T-helper 1 cell (primary cell): Measurements from ENCODE around the gene DOLPP1.

Experiments
- DNase-seq, 5 donors: peaks; one replicate each; pipeline ENCODE4 v3.0.0-alpha.2; 2012 to 2020

DOLPP1 gene

DNA sequence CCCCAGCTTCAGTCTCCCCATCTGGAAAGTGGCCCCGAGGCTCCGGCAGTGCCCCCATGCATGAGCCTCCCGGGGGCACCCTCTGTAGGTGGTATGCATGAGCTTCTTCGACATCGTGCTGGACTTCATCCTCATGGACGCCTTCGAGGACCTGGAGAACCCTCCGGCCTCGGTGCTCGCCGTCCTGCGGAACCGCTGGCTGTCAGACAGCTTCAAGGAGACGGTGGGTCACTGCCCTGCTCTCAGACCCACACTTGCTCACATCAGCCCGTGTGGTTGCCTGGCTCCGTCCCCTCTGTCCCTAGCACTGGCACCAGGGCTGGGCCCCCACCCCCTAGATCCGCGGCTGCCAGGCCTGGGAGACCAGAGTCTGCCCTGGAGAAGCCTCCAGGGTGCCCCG, 12.8 kb upstream of the DOLPP1 start:
- no peak for DNase-seq

DNA sequence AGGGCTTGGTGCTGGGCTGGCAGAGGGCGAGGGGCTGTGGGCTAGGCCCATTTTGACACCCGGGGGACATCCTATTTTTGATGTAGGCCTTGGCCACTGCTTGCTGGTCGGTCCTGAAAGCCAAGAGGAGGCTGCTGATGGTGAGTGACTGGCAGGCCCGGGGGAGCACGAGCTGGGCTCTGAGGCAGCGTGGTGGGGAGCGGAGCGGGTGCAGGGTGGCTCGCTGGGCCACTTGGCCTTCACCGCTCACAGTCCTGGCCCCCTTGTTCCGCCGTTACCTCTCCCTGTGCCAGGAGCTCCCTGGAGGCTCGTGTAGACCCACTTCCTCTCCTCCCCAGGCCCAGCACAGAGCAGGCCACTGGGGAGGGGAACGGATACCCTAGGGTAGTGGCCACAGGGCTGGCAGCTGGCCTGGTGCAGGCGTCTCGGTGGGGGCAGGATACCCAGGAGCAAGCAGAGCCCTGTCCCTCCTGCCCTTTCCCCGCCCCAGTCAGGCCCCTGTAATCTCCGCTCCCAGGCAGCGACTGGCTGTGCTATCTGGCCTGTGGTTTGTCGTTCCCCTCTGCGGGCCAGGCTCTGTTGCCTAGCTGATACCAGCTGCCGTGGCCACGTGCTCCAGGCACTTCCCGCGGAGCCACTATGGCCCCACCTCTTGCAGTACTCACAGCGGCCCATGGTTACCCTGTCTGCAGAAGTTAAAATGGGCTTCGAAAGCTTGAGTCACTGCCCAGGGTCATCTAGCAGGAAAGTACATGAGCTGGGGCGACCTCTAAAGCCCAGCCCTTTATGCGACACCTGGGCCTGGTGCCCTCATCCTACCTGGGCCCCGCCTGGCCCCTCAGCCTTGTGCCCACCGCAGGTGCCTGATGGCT, 11.7 kb upstream of the DOLPP1 start:
- DNase-seq = peak; percentile 22 to 49 (median 39)

DNA sequence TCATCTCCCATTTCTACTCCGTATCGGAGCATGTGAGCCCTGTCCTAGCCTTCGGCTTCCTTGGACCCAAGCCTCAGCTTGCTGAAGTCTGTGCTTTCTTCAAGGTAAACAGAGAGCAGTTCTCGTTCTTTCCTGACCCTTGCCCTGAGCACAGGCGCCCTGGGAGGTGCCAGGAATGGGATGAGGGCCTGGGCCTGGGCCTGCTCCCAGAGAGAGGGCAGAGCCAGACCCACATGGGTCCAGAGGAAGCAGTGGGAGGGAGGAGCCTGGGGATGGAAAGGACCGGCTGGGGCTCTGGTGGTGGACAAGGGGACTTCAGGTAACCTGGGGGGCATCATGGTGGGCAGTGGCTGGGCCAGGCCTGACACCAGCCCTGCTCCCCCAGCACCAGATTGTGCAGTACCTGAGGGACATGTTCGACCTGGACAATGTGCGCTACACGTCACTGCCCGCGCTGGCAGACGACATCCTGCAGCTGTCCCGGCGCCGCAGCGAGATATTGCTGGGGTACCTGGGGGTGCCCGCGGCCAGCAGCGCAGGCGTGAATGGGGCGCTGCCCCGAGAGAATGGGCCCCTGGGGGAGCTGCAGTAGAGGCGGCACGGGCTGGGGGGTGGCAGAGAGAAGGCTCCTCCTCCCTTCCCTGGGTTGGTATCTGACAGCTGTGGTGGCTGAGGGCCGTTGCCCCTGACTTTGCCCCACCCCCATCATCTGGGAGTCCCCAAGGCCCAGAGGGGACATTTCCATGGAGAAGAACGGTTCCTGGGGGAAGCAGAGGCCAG, 10.9 kb upstream of the DOLPP1 start:
- DNase-seq = no peak

DNA sequence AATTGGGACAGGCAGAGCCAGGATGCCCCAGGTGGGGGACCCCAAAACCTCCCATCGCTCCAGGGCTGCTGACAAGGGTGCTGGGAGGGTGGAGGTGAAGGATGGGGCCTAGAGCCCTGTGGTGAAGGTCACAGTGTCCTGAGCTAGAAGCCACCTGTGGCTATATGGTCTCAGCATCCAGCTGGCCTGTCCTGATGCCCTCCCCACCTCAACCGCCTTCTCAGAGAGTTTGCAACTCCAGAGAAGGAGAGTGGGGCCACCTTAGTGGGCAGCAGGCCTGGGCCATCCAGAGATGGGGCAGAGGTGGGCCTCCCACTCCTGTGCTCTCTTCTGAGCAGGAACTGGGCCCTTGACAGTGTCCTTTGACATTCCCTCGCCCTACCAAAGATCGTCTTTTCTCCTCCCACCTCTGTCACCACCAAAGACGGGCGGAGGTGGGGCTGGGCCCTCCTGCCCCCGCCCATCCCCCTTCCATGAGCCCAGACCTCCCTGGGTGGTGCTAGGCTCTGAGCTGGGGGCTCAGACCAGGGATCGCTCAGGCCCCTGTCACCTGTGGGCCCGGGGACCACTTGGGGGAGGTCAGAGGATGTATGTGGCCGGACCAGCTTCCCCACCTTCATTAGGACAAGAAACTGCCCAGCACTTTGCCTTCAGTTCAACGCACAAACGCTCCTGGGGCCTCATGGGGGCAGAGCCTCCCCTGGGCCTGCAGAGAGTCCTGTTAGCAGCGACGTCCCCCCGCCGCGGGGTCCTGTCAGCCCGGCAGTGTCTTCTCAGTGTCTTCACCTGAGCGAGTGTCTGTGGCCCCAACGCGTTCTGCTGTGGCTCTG, 10.0 kb upstream of the DOLPP1 start:
- DNase-seq = no peak

DNA sequence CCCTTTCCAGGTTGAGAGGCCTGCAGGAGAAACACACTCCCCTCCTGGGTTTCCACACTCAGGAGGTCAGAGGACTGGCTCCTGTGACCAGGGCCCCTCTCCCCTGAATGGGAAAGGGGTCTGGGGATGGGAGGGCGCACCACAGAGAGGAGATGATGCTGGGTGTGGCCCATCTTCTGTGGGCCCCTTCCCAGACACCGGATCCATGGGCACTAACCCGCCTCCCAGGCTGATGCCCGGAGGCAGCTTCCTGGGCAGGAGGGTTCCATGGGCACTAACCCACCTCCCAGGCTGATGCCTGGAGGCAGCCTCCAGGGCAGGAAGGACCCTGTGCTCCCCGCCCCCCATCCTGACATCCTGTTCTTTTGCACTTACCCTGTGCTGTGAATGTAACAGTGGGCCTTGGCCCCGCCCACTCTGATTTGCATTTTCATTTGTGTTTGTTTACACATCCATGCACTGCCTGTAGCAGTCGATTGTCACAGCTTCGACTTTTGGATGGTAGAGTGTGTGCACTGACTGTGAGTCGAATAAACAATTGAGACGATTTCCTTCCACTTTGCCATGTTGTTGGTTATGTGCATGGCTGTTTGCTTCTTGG, 9.3 kb upstream of the DOLPP1 start:
- DNase-seq = peak in 2 of 5 donors; percentile 8 to 17

DNA sequence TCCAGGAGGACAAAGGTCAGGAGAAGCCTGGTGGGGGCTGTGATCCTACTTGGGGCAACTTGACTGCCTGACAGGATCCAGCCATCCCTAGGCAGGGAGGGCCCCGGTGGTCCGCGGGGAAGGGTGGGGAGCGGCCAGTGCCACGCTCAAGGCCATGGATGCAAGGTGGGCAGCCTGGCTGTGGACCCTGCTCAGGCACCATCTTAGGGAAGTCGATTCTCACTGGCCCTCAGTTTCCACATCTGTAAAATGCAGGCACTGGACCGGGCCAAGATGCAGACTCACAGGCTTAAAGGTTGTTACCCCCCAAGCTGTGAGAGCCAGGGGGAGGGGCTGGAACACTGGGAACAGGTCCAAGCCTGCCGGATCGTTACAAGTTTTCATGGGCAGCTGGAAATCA, 8.7 kb upstream of the DOLPP1 start:
- DNase-seq = no peak

DNA sequence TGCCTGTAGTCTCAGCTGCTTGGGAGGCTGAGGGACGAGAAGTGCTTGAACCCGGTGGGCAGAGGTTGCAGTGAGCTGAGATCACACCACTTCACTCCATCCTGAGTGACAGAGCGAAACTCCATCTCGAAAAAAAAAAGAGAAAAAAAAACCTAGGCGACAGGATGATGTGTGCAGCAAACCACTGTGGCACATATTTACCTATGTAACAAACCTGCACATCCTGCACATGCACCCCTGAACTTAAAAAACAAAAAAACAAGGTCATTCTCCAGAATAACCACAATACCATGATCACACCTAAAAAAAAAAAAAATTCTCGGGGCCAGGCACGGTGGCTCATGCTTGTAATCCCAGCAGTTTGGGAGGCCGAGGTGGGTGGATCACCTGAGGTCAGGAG, 7.5 kb upstream of the DOLPP1 start:
- DNase-seq = no peak

DNA sequence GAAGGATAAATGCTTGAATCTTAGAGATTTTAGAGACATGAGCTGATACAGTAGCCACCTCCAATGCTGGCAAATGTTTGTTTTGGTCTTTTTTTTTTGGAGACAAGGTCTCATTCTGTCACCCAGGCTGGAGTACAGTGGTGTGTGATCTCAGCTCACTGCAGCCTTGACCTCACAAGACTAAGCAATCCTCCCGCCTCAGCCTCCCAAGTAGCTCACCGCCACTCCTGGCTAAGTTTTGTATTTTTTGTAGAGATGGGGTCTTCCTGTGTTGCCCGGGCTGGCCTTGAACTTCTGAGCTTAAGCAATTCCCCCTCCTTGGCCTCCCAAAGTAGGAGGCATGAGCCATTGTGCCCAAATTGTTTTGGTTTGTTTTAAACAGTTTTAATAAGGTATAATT, 6.8 kb upstream of the DOLPP1 start:
- no peak for DNase-seq

DNA sequence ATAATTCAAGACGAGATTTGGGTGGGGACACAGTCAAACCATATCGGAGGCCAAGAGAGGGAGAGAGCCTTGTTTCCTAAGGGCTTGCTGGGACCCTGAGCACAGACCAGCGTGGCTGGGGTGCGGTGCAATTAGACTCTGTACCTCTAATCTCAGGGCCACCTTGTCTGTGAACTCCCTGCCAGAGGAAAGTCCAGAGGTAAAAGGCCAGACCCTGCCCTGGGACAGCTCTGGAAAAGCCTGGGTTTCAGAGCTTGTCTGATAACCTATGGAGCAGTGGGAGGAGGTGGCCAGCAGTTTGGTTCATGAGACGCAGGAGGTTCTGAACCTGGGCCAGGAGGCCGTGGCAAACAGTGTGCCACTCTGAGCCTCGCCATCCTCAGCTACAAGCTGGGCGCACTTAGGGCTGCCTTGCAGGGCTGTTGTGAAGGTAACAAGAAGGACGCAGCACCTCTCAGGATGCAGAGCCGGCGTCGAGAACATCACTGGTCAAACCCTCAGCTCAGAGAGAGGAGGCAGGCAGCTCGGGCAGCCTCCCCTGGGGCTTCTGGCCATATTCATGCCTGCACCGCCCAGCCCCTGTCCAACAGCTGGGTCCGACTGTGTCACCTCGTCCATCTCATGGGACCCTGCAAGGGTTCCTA, 4.8 kb upstream of the DOLPP1 start:
- DNase-seq = no peak

DNA sequence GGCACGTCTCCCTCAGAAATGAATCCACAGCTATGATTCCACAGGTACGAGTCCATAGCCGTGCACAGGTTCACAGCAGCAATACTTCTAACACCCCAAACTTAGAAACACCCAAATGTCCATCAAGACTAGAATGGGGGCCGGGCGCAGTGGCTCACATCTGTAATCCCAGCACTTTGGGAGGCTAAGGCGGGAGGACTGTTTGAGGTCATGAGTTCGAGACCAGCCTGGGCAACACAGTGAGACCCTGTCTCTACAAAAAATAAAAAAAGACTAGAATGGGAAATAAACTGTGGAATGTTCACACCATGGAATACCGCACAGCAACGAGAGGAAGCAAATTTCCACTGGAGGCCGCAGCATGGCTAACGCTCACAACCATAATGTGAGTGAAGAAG, 4.3 kb upstream of the DOLPP1 start:
- DNase-seq = no peak

DNA sequence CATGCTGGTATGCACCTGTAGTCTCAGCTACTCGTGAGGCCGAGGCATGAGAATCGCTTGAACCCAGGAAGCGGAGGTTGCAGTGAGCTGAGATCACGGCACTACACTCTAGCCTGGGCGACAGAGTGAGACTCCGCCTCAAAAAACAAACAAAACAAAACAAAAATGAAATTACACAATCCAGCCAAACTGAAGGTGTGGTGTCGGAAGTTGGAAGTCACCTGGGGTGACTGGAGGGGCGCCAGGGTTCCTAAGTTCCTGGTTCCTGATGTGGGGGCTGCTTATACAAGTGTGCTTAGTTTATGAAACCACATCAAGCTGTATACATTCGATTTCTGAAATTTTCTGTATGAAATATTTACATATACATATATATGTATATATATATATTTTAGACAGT, 3.7 kb upstream of the DOLPP1 start:
- DNase-seq = no peak

DNA sequence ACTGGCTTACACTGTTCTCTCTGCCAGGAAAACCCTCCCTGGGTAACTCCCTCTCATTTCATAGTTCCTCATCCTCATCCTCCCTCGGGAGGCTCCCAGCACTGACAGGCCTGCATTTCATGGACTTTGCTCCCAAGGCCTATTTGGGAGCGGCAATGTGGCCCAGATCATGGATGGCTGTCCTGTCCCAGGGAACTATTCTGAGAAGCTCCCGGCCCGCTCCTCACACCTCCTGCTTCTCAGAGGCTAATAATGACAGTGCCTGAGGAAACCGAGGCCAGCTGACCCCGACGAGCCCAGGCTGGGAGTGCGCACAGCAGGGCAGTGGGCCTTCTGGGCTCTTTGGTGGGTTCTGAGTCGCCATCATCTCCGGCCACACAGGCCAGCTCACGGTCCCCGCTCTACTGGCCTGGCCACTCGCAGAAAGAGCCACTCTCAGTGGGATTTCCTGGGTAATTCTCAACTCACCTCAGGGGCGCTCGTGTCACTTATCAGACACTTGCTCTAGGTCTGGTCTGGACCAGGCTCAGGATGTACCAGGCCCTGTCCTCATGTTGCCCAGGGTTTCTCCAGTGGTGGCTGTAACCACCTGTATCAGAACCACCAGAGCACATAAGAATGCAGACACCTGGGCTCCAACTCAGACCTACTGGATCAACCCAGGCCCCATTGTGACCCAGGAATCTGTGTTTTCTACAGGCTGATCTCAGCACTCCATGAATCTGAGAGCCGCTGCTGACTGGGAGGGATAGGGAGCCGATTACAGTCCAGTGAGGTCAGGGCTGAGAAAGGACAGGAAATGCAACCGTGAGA, 2.0 kb upstream of the DOLPP1 start:
- no peak for DNase-seq

DNA sequence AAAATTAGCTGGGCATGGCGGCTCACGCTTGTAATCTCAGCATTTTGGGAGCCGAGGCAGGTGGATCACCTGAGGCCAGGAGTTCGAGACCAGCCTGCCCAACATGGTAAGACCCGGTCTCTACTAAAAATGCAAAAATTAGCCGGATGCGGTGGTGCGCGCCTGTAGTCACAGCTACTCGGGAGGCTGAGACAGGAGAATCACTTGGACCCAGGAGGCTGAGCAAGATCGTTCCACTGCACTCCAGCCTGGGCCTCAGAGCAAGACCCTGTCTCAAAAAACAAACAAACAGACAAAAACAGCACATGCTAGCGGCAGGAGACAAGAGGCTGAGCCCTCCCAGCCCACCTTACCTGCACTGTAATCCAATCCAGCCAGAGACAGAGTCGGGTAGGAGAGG, 1.1 kb upstream of the DOLPP1 start:
- no peak for DNase-seq

DNA sequence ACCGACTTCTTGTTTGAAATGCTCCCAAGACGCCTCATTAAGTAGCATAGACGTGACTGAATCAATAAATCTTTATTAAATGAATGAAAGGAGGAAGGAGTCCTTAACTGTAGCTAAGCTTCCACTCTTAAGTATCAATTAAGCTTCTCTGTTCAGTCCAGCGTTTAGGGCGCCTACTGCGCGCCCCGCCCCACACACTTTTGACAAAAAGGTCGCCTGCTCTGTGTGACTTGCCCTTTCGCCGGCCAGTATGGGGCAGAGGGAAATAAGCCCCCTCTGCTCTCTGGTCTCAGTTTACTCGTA, 662 bp upstream of the DOLPP1 start:
- no peak for DNase-seq

DNA sequence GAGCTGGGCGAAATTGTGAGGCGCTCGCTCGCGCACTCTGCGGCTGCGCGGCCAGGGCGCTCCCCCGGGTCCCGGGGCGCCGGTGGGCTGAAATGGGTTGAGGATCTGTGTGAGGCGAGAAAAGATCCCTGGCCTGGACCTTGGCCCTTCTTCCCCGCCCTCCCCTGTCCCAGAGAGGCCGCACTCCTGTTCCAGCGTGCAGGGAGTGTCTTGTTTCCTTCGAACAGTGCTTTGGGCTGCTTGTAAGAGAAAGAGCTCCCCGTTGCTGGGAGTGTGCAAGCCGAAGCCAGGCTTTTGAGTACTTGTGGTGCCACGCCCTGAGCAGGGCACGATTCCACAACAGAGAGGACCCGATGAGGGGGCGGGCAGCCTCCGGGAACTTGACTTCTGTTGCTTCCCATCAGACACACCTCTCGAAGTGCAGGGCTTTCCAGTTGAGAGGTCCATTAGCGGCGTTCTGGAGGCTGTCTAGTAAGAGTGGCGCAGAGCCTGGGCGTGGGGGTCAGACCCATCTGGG, 535 bp downstream of the DOLPP1 start:
- DNase-seq = no peak

DNA sequence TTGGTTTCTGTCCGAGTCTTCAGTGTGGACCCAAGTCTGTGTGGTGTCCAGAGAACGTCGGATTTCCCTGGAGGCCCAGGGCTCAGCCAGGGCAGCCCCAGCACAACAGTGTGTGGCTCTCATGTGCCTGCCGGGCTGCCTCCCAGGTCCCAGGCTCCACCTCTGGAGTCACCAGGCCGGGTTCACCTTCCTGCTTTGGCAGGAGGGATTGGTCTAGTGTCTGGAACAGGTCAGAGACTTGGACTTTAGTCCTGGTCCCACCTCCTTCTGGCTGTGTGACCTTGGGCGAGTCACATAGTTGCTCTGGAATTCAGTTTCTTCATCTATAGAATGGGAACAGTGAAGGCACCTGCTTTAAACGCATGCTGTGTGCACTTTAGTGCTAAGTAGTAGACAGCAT, 3.2 kb downstream of the DOLPP1 start:
- DNase-seq = no peak

DNA sequence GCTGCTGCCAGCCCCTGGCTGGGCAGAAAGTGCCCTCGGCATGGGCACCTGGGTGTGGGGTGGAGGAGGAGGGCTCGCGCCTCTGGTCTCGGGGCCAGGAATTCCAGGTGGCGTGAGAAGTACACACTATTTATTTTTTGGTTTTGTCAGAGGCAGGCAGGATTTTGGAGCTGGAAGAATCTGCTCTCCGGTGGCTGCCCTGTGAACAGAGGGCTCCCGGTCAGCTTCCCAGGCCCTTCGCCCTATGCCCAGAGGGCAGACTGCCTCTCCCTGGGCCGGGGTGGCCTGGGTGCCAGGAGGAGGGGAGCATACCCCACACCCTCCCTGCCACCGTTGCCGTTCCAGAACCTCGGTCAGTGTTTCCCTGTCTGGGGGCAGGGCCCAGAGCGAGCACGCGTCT, 8.3 kb downstream of the DOLPP1 start:
- DNase-seq = no peak

DNA sequence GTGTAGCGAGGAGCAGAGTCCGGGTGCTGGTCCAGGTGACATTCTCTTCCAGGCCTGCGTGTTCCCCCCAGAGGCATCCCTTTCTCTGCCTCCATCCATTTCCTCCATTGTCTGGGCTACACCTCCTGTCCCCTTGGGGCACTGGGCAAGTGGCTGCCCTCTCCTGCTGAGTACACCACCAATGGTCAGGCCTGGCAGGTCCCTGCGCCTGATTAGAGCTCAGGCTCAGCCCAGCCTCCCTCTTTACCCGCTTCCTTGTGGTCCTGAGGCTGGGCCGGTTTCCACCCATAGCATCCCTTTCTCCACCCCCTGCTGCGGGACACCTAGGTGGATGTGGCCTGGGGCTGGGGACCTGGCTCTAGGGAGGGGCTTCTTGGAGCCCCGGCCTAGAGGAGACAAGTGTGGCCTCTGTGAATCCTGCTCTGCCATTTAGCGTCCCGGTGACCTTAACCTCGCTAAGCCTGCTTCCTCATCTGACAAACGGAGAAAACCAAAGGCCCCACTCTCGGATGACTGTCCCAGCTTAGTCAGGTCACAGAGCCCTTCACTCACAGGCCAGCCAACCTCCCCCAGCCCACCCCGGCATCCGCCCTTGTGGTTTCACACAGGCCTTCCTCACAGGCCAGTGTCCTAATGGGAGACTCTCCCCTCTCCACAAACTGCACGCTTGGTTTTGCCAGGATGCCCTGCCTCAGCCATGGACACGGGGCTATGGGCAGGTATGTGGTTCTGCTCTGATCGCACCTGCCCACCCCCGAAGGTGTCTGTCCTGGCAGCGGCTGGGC, 12.9 kb downstream of the DOLPP1 start:
- DNase-seq = no peak

DNA sequence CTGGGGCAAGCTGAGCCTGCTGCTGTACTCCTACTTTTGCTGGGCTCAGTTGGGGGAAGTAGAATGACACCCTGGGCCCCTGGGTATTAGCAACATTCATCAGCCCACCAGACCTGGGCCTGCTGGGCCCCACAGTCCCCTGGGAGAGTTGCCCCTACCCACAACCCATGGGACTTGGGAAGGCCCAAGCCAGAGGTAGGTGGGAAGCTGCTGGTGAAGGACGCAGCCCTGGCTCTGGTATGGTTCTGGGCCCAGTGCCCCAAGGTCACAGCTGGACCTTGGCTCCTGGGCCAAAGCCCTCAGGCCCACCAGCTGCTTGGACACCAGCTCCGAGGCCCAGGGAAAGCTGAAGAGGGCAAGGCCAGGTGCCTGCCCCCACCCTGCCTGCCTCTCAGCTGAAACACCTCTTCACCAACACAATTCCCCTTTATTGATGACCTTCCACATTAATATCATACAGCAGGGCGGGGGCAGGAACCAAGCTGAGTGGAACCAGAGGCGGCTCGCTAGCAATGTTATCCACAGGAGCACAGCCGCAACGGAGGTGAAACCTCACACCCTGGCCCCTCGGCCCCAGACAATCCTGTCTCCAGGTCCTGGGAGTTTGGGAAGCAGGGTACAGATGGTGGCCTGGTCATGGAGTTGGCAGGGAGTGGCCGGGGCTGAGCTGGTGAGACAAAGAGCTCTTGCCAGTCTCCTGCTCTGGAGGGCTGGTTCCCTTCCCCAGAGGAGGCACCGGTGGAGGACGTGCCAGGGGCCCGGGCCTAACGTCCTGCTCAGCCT, 13.7 kb downstream of the DOLPP1 start:
- DNase-seq = no peak

DNA sequence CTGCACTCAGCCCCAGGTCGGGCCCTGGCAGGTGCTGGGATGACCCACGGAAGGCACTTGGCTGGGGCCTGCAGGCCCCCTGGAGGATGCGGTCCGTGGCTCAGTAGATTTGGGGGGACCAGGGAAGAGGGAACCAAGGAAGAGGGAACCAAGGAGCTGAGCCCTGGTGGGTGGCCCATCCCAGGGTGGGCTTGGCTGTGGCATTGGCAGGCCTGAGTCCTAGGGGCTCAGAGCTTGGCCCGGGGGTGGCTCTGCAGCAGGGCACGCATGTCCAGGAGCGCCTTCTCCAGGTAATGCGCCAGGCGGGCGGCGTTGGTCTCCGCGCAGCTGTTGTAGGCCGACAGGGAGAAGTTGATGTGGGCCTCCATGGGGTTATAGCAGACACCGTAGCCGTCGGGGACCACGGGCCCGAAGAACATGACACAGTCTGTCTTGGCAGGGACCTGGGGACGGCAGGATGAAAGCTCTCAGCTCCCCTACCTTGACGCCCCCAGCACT, 14.3 kb downstream of the DOLPP1 start:
- DNase-seq = no peak
